A673 (cell line): ENCODE data around the gene CEBPE.

Source experiments
- CTCF ChIP-seq: fragments of 300-800, 200-600 bp; sonication (generic); conservative IDR thresholded peaks from 2 replicates; pipeline ENCODE4 v1.5.1; 2017; ENCODE audit warnings: low read depth, mild to moderate bottlenecking, antibody characterized with exemption, low read length, moderate library complexity, mixed read lengths
- EZH2 ChIP-seq: fragments of 200-600 bp; sonication (generic); IDR thresholded peaks from 2 replicates; pipeline ENCODE4 v1.6.1; 2017; ENCODE audit warnings: borderline replicate concordance, low read depth, mild to moderate bottlenecking, mixed read lengths, antibody characterized with exemption, low read length; ENCODE audit not compliant: poor library complexity, severe bottlenecking

GRCh38 chr14:23085458-23085857 lies 33.6 kb downstream of the CEBPE start:
- TF ChIP-seq CTCF = no peak
- no peak for TF ChIP-seq EZH2
